HG03457 (cell line): ENCODE measurements around the gene MYO18A.

Source experiments
- ATAC-seq: cut with Tn5 transposase; IDR thresholded peaks from one replicate; pipeline ENCODE4 v1.9.1; 2021; ENCODE audit warnings: moderate number of reproducible peaks; ENCODE audit not compliant: unreplicated experiment

The MYO18A gene

GRCh38 chr17:29167393-29168078, 12.7 kb downstream of the MYO18A start:
- no peak for ATAC-seq

- ATAC-seq: no peak
Measured at GRCh38 chr17:29166507-29166887, 13.7 kb downstream of the MYO18A start.

DNA sequence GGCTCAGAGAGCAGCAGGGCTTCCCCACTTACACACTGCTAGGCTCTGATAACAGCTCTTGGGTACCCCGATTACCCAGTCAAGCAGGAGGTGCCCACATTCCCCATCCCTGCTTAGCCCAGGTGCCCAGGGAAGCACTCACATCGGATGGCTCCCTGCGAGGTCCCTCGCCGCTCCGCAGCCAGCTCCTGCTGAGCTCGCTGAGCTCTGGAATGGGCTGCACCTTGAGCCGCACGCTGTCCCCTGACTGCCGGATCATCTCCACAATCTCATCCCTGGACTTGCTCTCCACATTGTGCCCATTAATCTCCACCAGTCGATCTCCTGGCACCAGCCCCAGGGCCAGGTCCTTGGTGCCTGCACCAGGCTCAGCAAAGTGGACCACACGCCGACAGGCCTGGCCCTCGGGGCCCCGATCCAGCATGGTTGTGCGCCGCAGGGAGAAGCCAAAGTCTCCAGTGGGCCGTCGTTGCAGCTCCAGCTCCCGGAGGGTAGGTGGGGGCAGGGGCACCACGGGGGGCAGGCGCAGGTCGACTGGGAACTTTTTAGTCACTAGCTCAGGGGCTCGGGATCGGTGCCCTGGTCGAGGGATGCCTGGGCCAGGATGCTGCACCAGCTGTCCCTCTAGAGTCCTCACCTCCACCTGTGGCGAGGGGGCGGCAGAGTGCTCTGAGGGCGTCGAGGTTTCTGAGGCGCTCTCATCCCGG, 14.2 kb downstream of the MYO18A start:
- ATAC-seq: no peak

DNA sequence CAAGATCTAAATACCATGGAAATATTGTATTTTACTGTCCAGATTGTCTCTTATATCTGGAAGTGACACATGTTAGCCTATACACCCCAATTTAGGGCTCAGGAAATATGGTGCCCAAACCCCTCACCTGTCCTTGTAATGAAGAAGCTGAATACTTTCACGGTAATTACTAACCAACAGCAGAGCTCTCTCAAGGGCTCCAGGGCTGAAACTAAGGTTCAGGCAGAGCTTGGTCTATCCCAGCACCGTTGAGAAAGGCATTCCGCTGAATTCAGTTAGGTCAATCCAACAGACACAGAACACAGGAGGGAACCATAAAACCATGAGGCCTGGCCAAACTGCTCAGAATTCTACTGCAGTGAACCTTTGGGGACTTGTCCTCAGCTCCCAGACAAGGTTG, 14.9 kb downstream of the MYO18A start:
- no peak for ATAC-seq

DNA sequence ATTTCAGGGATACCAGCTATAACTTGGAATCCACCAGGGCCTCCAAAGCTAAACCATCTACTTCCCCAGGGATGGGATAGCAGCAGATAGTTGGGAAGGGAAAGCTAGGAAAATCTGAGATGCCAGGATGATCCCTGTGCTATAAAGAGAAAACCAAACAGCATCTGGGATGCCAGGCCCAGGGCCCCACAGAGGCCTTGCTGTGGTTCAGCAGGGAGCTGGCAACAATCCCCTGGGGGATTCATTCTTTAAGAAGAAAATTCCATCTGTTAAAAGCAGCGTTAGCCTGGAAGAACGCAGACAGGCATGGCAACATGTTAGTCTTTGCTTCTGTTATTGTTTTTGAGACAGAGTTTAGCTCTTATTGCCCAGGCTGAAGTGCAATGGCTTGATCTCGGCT, 16.6 kb downstream of the MYO18A start:
- ATAC-seq: no peak

DNA sequence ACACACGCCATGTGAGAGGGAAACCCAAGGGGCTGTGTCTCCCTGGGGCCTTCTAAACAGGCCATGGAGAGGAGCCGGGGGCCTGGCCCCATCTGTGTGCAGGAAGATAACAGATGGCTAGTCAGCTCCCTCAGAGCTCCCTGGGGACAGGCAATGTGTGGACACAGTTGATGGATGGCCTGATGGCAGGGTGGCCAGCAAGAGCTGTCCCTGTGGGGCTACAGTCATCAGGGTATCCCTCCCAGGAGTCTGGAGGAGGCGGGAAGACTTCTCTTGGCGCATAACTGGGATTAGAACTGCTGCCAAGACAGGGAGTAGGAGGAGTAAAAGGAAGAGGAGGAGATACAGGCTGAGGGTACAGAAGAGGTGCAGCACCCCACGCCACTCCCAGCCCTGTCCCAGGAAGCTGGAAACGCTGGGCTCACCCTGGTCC, 17.3 kb downstream of the MYO18A start:
- ATAC-seq: no peak

- no peak for ATAC-seq
Measured at GRCh38 chr17:29162082-29162908, 17.9 kb downstream of the MYO18A start.

GRCh38 chr17:29160253-29160652, 19.9 kb downstream of the MYO18A start:
- no peak for ATAC-seq

GRCh38 chr17:29159306-29159860, 20.8 kb downstream of the MYO18A start:
- no peak for ATAC-seq

DNA sequence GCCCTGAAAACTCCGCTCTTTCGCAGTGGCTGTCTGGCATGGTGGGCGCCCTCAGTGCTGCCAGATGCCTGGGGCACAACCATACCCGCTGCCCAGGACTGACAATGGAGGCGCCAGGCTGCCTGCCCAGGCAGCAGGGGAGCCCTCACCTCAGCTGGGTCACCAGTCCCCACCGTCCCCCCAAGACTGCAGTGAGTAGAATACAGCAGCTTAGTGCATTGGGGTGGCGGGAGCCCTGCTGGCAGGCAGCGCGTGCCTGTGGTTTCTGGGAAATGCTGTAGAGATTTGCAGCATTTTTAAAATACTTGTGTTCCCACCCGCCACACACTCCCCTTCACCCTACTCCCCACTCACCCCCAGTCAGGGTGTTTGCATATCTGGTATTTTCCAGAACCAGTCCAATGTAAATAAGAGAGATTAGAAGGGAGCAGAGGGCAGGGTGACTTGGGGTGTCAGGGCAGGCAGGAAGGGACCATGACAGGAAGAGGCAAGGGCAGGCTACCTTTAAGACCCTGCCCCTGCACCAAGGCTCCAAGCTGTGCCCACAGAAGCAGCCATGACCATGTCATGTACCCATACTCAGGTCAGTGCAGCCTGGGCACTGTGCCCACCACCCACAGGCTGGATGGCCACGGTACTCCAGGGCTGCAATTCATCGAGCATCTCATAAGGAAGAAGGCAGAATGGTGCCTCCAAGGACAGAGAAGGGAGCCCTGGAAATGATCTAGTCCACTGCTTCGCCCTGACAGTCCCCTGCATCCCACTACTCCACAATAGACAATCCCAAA, 21.5 kb downstream of the MYO18A start:
- ATAC-seq: no peak

GRCh38 chr17:29158096-29158487, 22.1 kb downstream of the MYO18A start:
- ATAC-seq: no peak

DNA sequence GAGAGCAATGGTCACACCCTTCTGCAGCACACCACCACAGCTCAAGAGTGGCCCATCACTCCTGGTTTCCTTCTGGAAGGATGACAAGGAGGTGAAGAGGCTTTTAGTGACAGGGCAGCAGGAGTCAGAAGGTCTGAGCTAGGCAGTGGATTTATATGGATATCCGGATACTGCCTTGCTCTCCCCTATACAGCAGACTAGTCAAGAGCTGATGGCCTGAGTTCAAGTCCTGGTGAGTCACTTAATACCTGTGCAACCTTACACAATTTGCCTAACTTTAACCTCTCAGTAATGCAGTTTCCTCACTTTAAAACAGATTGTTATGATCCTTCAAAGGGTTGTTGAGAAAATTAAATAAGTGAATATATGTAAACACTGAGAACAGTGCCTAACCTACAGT, 22.9 kb downstream of the MYO18A start:
- no peak for ATAC-seq

DNA sequence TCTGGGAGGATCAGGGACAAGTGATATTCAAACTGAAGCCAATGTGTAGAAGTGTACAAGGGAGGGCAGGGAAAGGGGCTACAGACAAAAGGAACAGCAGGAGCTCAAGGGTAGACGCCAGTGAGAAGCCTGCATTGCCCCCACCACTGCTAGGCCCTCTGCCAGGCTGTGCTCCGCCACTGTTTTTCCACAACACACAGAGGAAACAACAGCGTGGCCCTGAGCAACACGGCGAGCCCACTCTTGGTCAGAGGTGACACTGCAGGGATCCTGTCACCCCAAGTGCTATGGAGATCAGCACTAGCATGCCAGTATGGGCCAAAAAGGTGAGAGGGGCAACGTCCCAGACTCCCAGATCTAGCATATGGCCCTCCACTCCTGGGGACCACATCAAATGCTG, 23.4 kb downstream of the MYO18A start:
- no peak for ATAC-seq

DNA sequence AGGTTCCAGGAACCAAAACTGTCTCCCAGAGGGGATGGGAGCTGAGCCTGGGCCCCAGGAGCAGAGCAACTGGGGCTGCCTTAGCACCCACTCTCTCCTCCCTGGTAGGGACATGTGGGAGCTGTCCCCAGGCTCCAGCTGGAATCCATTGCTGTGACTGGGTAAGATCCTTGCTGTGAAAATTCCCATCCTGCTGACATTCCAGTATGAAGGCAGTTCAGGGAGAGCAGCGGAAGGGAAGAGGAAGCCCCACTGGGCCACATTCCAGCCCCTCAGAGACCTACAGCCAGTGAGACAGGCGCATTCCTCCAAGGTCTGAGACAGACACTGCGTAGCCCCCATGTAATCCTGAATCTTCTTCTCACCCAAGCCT, 24.2 kb downstream of the MYO18A start:
- ATAC-seq: no peak

DNA sequence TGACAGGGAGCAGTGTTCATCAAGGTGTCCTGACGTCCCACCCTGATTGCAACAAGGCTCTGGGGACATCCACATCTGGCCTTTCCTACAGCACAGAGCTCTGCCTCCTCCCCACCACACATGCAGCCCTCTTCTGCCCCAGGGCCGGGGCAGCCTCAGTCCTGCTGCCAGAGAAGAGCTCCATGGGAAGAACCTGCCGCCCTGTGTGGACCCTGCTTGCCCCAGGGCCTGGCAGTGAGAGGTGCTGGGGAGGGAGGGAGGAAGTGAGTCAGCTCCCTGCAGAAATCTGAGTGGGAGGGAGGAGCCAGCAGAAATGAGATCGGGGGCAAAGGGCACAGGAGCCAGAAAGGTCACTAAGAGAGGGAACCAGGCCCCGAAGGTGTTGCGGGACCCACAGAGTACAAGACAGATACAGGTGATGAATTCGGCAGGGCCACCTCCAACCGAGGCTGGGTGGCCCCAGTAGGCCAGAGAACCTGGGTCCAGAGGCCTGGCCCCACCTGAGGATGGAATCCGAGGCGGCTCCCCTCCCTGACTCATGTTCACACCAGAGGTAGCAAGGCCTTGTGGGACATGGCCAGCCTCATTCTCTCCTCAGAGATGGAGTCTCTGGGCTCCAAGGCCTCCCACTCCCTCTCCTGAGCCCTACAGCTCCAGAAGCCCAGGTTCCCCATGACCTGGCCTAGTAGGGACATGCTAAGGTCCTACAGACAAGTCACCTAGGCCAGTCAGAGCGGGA, 24.8 kb downstream of the MYO18A start:
- ATAC-seq: no peak

- ATAC-seq: no peak
Measured at GRCh38 chr17:29154516-29155226, 25.5 kb downstream of the MYO18A start.

DNA sequence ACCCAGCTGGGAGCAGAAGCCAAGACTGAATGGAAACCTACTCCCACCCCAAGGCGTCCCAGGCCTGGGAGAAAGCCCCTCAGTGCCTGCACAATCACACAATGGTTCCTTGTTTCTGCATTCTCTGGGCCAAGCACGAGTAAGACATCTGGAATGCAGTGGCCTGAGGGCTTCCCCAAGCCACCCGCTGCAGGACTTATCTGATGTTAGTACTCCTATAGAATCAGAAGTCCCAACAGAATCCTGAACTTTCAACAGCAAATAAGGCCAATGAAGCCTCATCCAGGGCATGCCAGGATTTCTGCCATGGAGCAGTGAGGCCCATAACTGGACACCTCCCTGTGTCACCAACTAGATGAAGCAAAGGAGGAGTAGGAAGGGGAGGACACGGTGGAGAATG, 28.6 kb downstream of the MYO18A start:
- ATAC-seq: no peak

- no peak for ATAC-seq
Measured at GRCh38 chr17:29150161-29150560, 30.0 kb downstream of the MYO18A start.

DNA sequence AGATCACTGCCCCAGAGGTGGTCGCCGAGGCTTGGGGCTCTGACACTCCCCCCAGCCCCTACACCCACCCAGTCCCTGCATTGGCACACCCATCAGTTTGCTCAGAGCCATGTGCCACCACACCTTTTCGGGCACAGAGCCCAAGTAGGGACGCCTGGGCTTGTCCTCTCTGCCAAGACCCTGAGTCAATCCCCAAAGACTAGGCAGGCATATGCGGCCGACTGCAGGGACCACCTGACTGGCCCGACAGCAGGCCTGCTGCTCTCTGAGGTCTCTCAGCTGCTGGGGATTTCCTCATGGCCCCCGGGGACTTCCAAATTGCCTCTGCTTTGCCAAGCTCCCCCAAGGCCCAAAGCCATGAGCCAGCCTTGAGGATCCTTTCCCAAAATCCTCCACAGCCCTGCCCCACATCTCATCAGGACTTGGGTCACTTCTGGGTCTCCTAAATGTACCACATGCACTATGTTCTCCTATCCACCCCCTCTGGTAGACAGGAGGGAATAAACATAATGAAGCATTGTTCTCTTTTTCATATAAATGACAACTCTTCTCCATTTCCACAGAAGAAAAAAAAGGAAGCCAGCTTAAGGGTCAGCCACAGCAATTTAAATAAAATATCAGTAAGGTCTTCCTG, 30.6 kb downstream of the MYO18A start:
- no peak for ATAC-seq
